Suprapubic skin (tissue), 3 donors: ENCODE results near the gene UBE3C.

Experiments
- CTCF ChIP-seq, 2 donors: fragments of 200-600 bp in 1 of 2; fragments of 450-650 bp in 1 of 2; sonication (generic) in 1 of 2; IDR thresholded peaks; one replicate each; pipeline ENCODE4 v1.5.1; 2016 to 2019; ENCODE audit warnings: antibody characterized with exemption in 2 of 2, mild to moderate bottlenecking in 1 of 2, moderate library complexity in 1 of 2
- POLR2A ChIP-seq, 2 donors: fragments of 450-650 bp; IDR thresholded peaks; one replicate each; pipeline ENCODE4 v1.6.1; 2017; ENCODE audit warnings: antibody characterized with exemption in 2 of 2, mild to moderate bottlenecking in 2 of 2, moderate library complexity in 2 of 2

- TF ChIP-seq POLR2A (IDR thresholded peaks at IDR 0.05): no peak
- TF ChIP-seq CTCF (IDR thresholded peaks at IDR 0.05): no peak
Measured at GRCh38 chr7:157295338-157295737, 156.6 kb downstream of the UBE3C start.
